ENCODE measurements around the gene ARMC6.
"Not testable (repeated sequence)": the region's sequence is repeated elsewhere in the genome, so short reads cannot be mapped to it uniquely, and the experiment has no call there.

The ARMC6 gene

GRCh38 chr19:19078801-19079200 is 45.4 kb downstream of the ARMC6 start:
- DNase-seq: no peak

GRCh38 chr19:19079571-19079970 is 46.2 kb downstream of the ARMC6 start:
- no peak for DNase-seq

- no peak for DNase-seq
These were observed 48.3 kb downstream of the ARMC6 start for GRCh38 chr19:19081642-19082151.

- DNase-seq: no peak
These were observed 50.2 kb downstream of the ARMC6 start for GRCh38 chr19:19083413-19084178.

GRCh38 chr19:19087676-19088075 is 54.3 kb downstream of the ARMC6 start:
- no peak for DNase-seq

GRCh38 chr19:19094513-19094912 is 61.1 kb downstream of the ARMC6 start:
- no peak for DNase-seq

GRCh38 chr19:19095691-19096090 is 62.3 kb downstream of the ARMC6 start:
- no peak for DNase-seq

- no peak for DNase-seq
These were observed 63.5 kb downstream of the ARMC6 start for GRCh38 chr19:19096641-19097627.

GRCh38 chr19:19098084-19098702 is 64.8 kb downstream of the ARMC6 start:
- DNase-seq: no peak

- no peak for DNase-seq
These were observed 65.6 kb downstream of the ARMC6 start for GRCh38 chr19:19098703-19099632.

GRCh38 chr19:19101540-19101939 is 68.1 kb downstream of the ARMC6 start:
- no peak for DNase-seq

- DNase-seq: not testable (repeated sequence)
These were observed 69.2 kb downstream of the ARMC6 start for GRCh38 chr19:19102566-19102965.

GRCh38 chr19:19103167-19103566 is 69.8 kb downstream of the ARMC6 start:
- DNase-seq: no peak

GRCh38 chr19:19105365-19106055 is 72.1 kb downstream of the ARMC6 start:
- DNase-seq: no peak

- no peak for DNase-seq
These were observed 72.7 kb downstream of the ARMC6 start for GRCh38 chr19:19106056-19106551.

GRCh38 chr19:19106938-19107337 is 73.5 kb downstream of the ARMC6 start:
- DNase-seq: not testable (repeated sequence)

- no peak for DNase-seq
These were observed 74.3 kb downstream of the ARMC6 start for GRCh38 chr19:19107654-19108053.

All from NCI-H1092 (cell line).